GM23338 (cell line): ENCODE data around the gene LEMD1. TPM values are rescaled to one million over a fixed set of nuclear protein-coding genes. Genes with fewer than 3 reads are reported as not detected.

Experiments used
- ATAC-seq: fragments of 200-7000 bp; cut with Tn5 transposase; 3 replicates; pipeline ENCODE4 v1.9.1; 2020
- DNase-seq: peaks from one replicate; pipeline ENCODE4 v3.0.0-alpha.2; 2015; ENCODE audit warnings: low spot score
- H2AFZ ChIP-seq: fragments of 200-600 bp; sonication (generic); 2 replicates; pipeline ENCODE4 v1.8.0; 2016; ENCODE audit warnings: antibody characterized with exemption, mild to moderate bottlenecking, moderate library complexity
- H3F3A ChIP-seq: fragments of 200-600 bp; sonication (generic); replicated peaks from 2 replicates; pipeline ENCODE4 v1.8.0; 2017; ENCODE audit warnings: antibody characterized with exemption, mixed run types, low read depth
- H3K27ac ChIP-seq: fragments of 200-600 bp; sonication (generic); 2 replicates; pipeline ENCODE4 v1.6.1; 2016; ENCODE audit warnings: low read depth
- H3K27me3 ChIP-seq: fragments of 200-600 bp; sonication (generic); 2 replicates; pipeline ENCODE4 v1.8.0; 2016; ENCODE audit warnings: mild to moderate bottlenecking, mixed run types, moderate library complexity; ENCODE audit not compliant: insufficient read depth
- H3K36me3 ChIP-seq: fragments of 200-600 bp; sonication (generic); 2 replicates; pipeline ENCODE4 v1.8.0; 2016; ENCODE audit warnings: mild to moderate bottlenecking; ENCODE audit not compliant: insufficient read depth
- H3K4me1 ChIP-seq: fragments of 200-600 bp; sonication (generic); 2 replicates; pipeline ENCODE4 v1.8.0; 2016; ENCODE audit warnings: mild to moderate bottlenecking, moderate library complexity; ENCODE audit not compliant: insufficient read depth
- H3K4me2 ChIP-seq: fragments of 200-600 bp; sonication (generic); 2 replicates; pipeline ENCODE4 v1.7.1; 2017; ENCODE audit warnings: mixed run types
- H3K4me3 ChIP-seq: fragments of 200-600 bp; sonication (generic); 2 replicates; pipeline ENCODE4 v1.6.1; 2016; ENCODE audit warnings: mixed run types
- H3K79me2 ChIP-seq: fragments of 200-600 bp; sonication (generic); replicated peaks from 2 replicates; pipeline ENCODE4 v1.8.0; 2017; ENCODE audit warnings: mild to moderate bottlenecking; ENCODE audit not compliant: insufficient read depth
- H3K9me2 ChIP-seq: fragments of 200-600 bp; sonication (generic); 2 replicates; pipeline ENCODE4 v1.8.0; 2017; ENCODE audit not compliant: insufficient read depth
- H4K20me1 ChIP-seq: fragments of 200-600 bp; sonication (generic); replicated peaks from 2 replicates; pipeline ENCODE4 v1.8.0; 2017; ENCODE audit warnings: mild to moderate bottlenecking; ENCODE audit not compliant: insufficient read depth
- H3K27ac Mint-ChIP-seq: 2 replicates; pipeline ENCODE4 v1.8.0; 2020; ENCODE audit warnings: inconsistent platforms, mild to moderate bottlenecking, moderate library complexity, mixed read lengths
- H3K27me3 Mint-ChIP-seq: 3 replicates; pipeline ENCODE4 v1.8.0; 2022; ENCODE audit warnings: low read depth, mild to moderate bottlenecking, moderate library complexity, mixed read lengths, inconsistent platforms; ENCODE audit not compliant: insufficient read depth, poor library complexity
- H3K36me3 Mint-ChIP-seq: 3 replicates; pipeline ENCODE4 v1.8.0; 2021; ENCODE audit warnings: low read depth, mild to moderate bottlenecking, inconsistent platforms, moderate library complexity, mixed read lengths
- H3K4me1 Mint-ChIP-seq: 3 replicates; pipeline ENCODE4 v1.8.0; 2020; ENCODE audit warnings: mild to moderate bottlenecking, inconsistent platforms, mixed read lengths
- H3K4me3 Mint-ChIP-seq: 3 replicates; pipeline ENCODE4 v1.8.0; 2021; ENCODE audit warnings: moderate library complexity, mild to moderate bottlenecking, inconsistent platforms, mixed read lengths
- H3K9me3 Mint-ChIP-seq: 3 replicates; pipeline ENCODE4 v1.8.0; 2020; ENCODE audit warnings: moderate library complexity, mild to moderate bottlenecking, inconsistent platforms, mixed read lengths
- CREB1 ChIP-seq: fragments of 250-450 bp; sonication (Bioruptor Pico); IDR thresholded peaks from 2 replicates; pipeline ENCODE4 v1.5.0; 2020; ENCODE audit warnings: low read depth, mild to moderate bottlenecking, moderate library complexity
- ETS1 ChIP-seq: IDR thresholded peaks from 2 replicates; pipeline ENCODE4 v1.6.1; 2016; ENCODE audit warnings: antibody characterized with exemption
- EZH2phosphoT487 ChIP-seq: fragments of 200-600 bp; sonication (generic); IDR thresholded peaks from one replicate; pipeline ENCODE4 v1.8.1; 2018; ENCODE audit warnings: antibody characterized with exemption; ENCODE audit not compliant: unreplicated experiment
- JUNB ChIP-seq: IDR thresholded peaks from one replicate; pipeline ENCODE4 v1.6.1; 2016; ENCODE audit warnings: antibody characterized with exemption; ENCODE audit not compliant: unreplicated experiment
- NANOG ChIP-seq: IDR thresholded peaks from 2 replicates; pipeline ENCODE4 v1.6.1; 2016; ENCODE audit warnings: antibody characterized with exemption, borderline replicate concordance
- ZNF114 ChIP-seq: fragments of 250-450 bp; sonication (Bioruptor Pico); IDR thresholded peaks from 2 replicates; pipeline ENCODE4 v1.5.0; 2020; ENCODE audit warnings: mild to moderate bottlenecking, moderate library complexity
- ZNF462 ChIP-seq: fragments of 250-450 bp; sonication (Bioruptor Pico); IDR thresholded peaks from 2 replicates; pipeline ENCODE4 v1.5.0; 2020; ENCODE audit warnings: mild to moderate bottlenecking, moderate library complexity
- polyA plus RNA-seq: library from polyadenylated mRNA; unstranded; fragments of >200 nt; fragmentation: Nextera tagmentation; extraction: Ambion mirVana; gene quantifications from 2 replicates; pipeline ENCODE4 v1.2.1, GENCODE V29; 2016
- total RNA-seq: library from RNA; depleted of rRNA; stranded (reverse); fragments of >200 nt; shearing (Covaris generic); gene quantifications from 2 replicates; pipeline ENCODE4 v1.2.3, GENCODE V29; 2014

LEMD1 gene
- total and polyA plus RNA-seq, 2 experiments from 2014 or later = 4.7 to 10.7 TPM

- DNase-seq = no peak
- H3K4me2 ChIP-seq = peak overlapping the region; percentile 77
- H3K36me3 ChIP-seq = no peaks in the 10 kb centered on the region
- peak overlapping the region; percentile 85 for H3K27ac Mint-ChIP-seq
- H3K4me1 Mint-ChIP-seq = peaks cover 88% of the 10 kb centered on the region
- no peaks in the 10 kb centered on the region for H3K9me2 ChIP-seq
- H3K27ac ChIP-seq = no peak overlapping the region
- no peak overlapping the region for H2AFZ ChIP-seq
- no peaks in the 10 kb centered on the region for H3K27me3 ChIP-seq
- peak overlapping the region; percentile 6; the same call in 1 of the 3 replicates for H3K4me3 Mint-ChIP-seq
- peaks cover 21% of the 10 kb centered on the region for H3K36me3 Mint-ChIP-seq
- TF ChIP-seq ZNF462 (CRISPR knock-in tag) (no peak), ZNF114 (CRISPR knock-in tag) (no peak), ETS1 (no peak), CREB1 (CRISPR knock-in tag) (no peak), JUNB (no peak), EZH2phosphoT487 (no peak), NANOG (no peak)
- peaks cover 52% of the 10 kb centered on the region for H3K27me3 Mint-ChIP-seq
- peak overlapping the region; percentile 20 for H3K4me3 ChIP-seq
- no peaks in the 10 kb centered on the region; the same call in 1 of the 2 replicates for H3K79me2 ChIP-seq
- no peak for ATAC-seq
- 0 out of 2 replicates have a peak, but pooled peaks cover 7% of the 10 kb centered on the region for H4K20me1 ChIP-seq
- H3K9me3 Mint-ChIP-seq = no peaks in the 10 kb centered on the region
- H3K4me1 ChIP-seq = peaks cover 81% of the 10 kb centered on the region
- peaks cover 35% of the 10 kb centered on the region for H3F3A ChIP-seq
Observed at GRCh38 chr1:205442051-205442725, 20.3 kb upstream of the LEMD1 start.
